ENCODE results near the gene LUC7L3.

DNA sequence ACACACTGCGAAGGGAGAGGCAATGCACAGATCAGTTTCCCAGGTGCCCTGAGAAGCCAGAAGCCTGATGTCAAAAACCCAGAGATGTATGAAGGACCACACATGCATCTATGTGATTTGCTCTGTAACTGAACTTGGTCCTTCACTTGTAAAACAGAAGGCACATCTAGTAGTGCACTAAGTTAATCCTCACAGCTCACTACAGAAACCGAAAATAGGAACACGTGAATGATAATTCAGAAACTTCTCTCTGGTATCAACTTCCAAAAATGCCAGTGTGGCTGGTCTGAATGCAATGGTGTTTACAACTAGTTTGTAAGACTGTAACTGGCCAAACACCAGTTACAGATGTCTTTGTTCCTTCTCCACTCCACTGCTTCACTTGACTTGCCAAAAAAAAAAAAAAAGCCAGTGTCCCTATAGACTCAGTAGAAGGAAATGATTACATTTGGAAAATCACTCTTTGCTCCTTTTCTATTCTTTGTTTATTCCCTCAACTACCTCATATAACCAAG, 23.0 kb upstream of the LUC7L3 start:
- TF ChIP-seq POLR2A (IDR thresholded peaks at IDR 0.05; ENCODE audit: low read length) (no peak), GATA1 (IDR thresholded peaks at IDR 0.05; ENCODE audit: low read depth, low read length) (no peak)

Data from erythroblast (primary cell).